EH (cell line): ENCODE results near the gene SRPRB.

ENCODE experiments used
- DNase-seq: peaks from one replicate; pipeline ENCODE4 v3.0.0-alpha.2; 2015; ENCODE audit warnings: low read depth

Gene SRPRB

GRCh38 chr3:133825969-133826727 lies 20.5 kb downstream of the SRPRB start:
- no peak for DNase-seq

GRCh38 chr3:133827136-133827535 lies 21.5 kb downstream of the SRPRB start:
- no peak for DNase-seq

GRCh38 chr3:133827684-133828083 lies 22.1 kb downstream of the SRPRB start:
- no peak for DNase-seq

GRCh38 chr3:133828576-133829309 lies 23.1 kb downstream of the SRPRB start:
- no peak for DNase-seq

- DNase-seq = no peak
These were observed 23.7 kb downstream of the SRPRB start for GRCh38 chr3:133829310-133829707.

GRCh38 chr3:133830071-133830470 lies 24.5 kb downstream of the SRPRB start:
- no peak for DNase-seq

- no peak for DNase-seq
These were observed 26.6 kb downstream of the SRPRB start for GRCh38 chr3:133831966-133832801.

GRCh38 chr3:133832802-133833144 lies 27.2 kb downstream of the SRPRB start:
- DNase-seq = no peak

- no peak for DNase-seq
These were observed 27.7 kb downstream of the SRPRB start for GRCh38 chr3:133833267-133833666.

GRCh38 chr3:133833880-133834620 lies 28.4 kb downstream of the SRPRB start:
- DNase-seq = no peak

GRCh38 chr3:133834621-133835417 lies 29.2 kb downstream of the SRPRB start:
- DNase-seq = no peak

GRCh38 chr3:133835418-133835743 lies 29.8 kb downstream of the SRPRB start:
- no peak for DNase-seq

GRCh38 chr3:133835961-133836360 lies 30.3 kb downstream of the SRPRB start:
- DNase-seq = no peak

- no peak for DNase-seq
These were observed 31.0 kb downstream of the SRPRB start for GRCh38 chr3:133836497-133837158.

GRCh38 chr3:133837487-133838295 lies 32.1 kb downstream of the SRPRB start:
- no peak for DNase-seq

- no peak for DNase-seq
These were observed 32.7 kb downstream of the SRPRB start for GRCh38 chr3:133838296-133838789.

- DNase-seq = no peak
These were observed 33.5 kb downstream of the SRPRB start for GRCh38 chr3:133838916-133839800.

- no peak for DNase-seq
These were observed 34.6 kb downstream of the SRPRB start for GRCh38 chr3:133840055-133840737.
